Gastrocnemius medialis (tissue), 4 donors: ENCODE data around the gene SV2B.

Source experiments
- CTCF ChIP-seq, 5 experiments: fragments of 450-650 bp in 3 of 5; fragments of 200-600 bp in 2 of 5; sonication (generic) in 2 of 5; IDR thresholded peaks in 4 of 5; conservative IDR thresholded peaks in 1 of 5; 1 replicate in 4 of 5; 2 replicates in 1 of 5; pipeline ENCODE4 v1.5.1; 2016 to 2019; ENCODE audit warnings: antibody characterized with exemption in 5 of 5, mild to moderate bottlenecking in 3 of 5, moderate library complexity in 3 of 5
- POLR2A ChIP-seq, 2 donors: fragments of 450-650 bp; IDR thresholded peaks; one replicate each; pipeline ENCODE4 v1.6.1; 2017; ENCODE audit warnings: antibody characterized with exemption in 2 of 2, mild to moderate bottlenecking in 2 of 2, moderate library complexity in 2 of 2

GRCh38 chr15:91208371-91208770 lies 108.3 kb downstream of the SV2B start:
- TF ChIP-seq POLR2A (IDR thresholded peaks at IDR 0.05) (no peak), CTCF (IDR thresholded peaks at IDR 0.05 in 4 of 5, conservative IDR thresholded peaks at IDR 0.05 in 1 of 5) (no peak)
